IMR-90 (cell line): Measurements from ENCODE around the gene ZNF564. TPM values are rescaled to one million over a fixed set of nuclear protein-coding genes. Genes with fewer than 3 reads are reported as not detected.

Experiments used
- ATAC-seq: fragments of 200-7000 bp; cut with Tn5 transposase; 2 replicates; pipeline ENCODE4 v1.9.1; 2020; ENCODE audit warnings: low read depth, mild to moderate bottlenecking, moderate library complexity
- BruUV-seq: library from RNA; stranded (reverse); fragments of 400-500 nt; replicated peaks from 2 replicates; lab custom pipeline; 2021; lab: Mats Ljungman, UMichigan
- CTCF ChIA-PET: fragments of 300-600 bp; formaldehyde crosslinking; extraction: SDS; loops from one replicate; lab custom pipeline; 2021; ENCODE audit warnings: antibody characterized with exemption; lab: Yijun Ruan, JAX
- POLR2A ChIA-PET: fragments of 300-600 bp; sonication (Branson Sonifier 250); formaldehyde crosslinking; loops from one replicate; lab custom pipeline; 2022; ENCODE audit warnings: antibody characterized with exemption; ENCODE audit not compliant: unreplicated experiment; lab: Charles Lee
- DNase-seq: peaks from one replicate; pipeline ENCODE4 v3.0.0; 2013
- H2AFZ ChIP-seq: replicated peaks from 2 replicates; pipeline ENCODE3; 2013; ENCODE audit warnings: low read length, mild to moderate bottlenecking; ENCODE audit not compliant: poor library complexity
- H2AK5ac ChIP-seq: 2 replicates; pipeline ENCODE4 v1.6.1; 2013; ENCODE audit warnings: low read depth, low read length, inconsistent platforms
- H2AK9ac ChIP-seq: replicated peaks from 2 replicates; pipeline ENCODE3; 2013; ENCODE audit warnings: mild to moderate bottlenecking, low read depth, low read length, moderate library complexity; ENCODE audit not compliant: poor library complexity
- H2BK120ac ChIP-seq: 2 replicates; pipeline ENCODE4 v1.6.1; 2013; ENCODE audit warnings: low read depth, low read length, inconsistent platforms
- H2BK15ac ChIP-seq: 3 replicates; pipeline ENCODE4 v1.6.1; 2013; ENCODE audit warnings: low read depth, low read length, inconsistent platforms
- H2BK20ac ChIP-seq: 2 replicates; pipeline ENCODE4 v1.6.1; 2013; ENCODE audit warnings: low read depth, mild to moderate bottlenecking, inconsistent platforms, low read length, moderate library complexity
- H2BK5ac ChIP-seq: 2 replicates; pipeline ENCODE4 v1.6.1; 2013; ENCODE audit warnings: mild to moderate bottlenecking, low read depth, low read length, inconsistent platforms; ENCODE audit not compliant: poor library complexity, severe bottlenecking
- H3K14ac ChIP-seq: replicated peaks from 2 replicates; pipeline ENCODE4 v1.6.1; 2013; ENCODE audit warnings: low read depth, low read length, inconsistent platforms
- H3K18ac ChIP-seq: 2 replicates; pipeline ENCODE4 v1.6.1; 2013; ENCODE audit warnings: low read depth, low read length, control low read depth
- H3K23ac ChIP-seq: 2 replicates; pipeline ENCODE4 v1.6.1; 2013; ENCODE audit warnings: low read depth, low read length, inconsistent platforms
- H3K27ac ChIP-seq: 2 replicates; pipeline ENCODE4 v1.5.1; 2013; ENCODE audit warnings: mild to moderate bottlenecking, control low read depth, low read length; ENCODE audit not compliant: insufficient read depth
- H3K27me3 ChIP-seq: 2 replicates; pipeline ENCODE4 v1.6.1; 2013; ENCODE audit warnings: low read length; ENCODE audit not compliant: control insufficient read depth, insufficient read depth
- H3K36me3 ChIP-seq: 2 replicates; pipeline ENCODE4 v1.6.1; 2013; ENCODE audit warnings: low read length, mixed read lengths; ENCODE audit not compliant: control insufficient read depth, insufficient read depth
- H3K4ac ChIP-seq: 2 replicates; pipeline ENCODE4 v1.6.1; 2013; ENCODE audit warnings: low read depth, low read length, inconsistent platforms
- H3K4me1 ChIP-seq: 2 replicates; pipeline ENCODE4 v1.6.1; 2013; ENCODE audit warnings: low read length, mixed read lengths; ENCODE audit not compliant: control insufficient read depth, insufficient read depth
- H3K4me2 ChIP-seq: 2 replicates; pipeline ENCODE4 v1.6.1; 2013; ENCODE audit warnings: low read depth, mild to moderate bottlenecking, control low read depth, low read length, moderate library complexity
- H3K4me3 ChIP-seq: 2 replicates; pipeline ENCODE4 v1.5.1; 2013; ENCODE audit warnings: low read depth, mild to moderate bottlenecking, control low read depth, low read length, moderate library complexity; ENCODE audit not compliant: insufficient read depth
- H3K56ac ChIP-seq: 2 replicates; pipeline ENCODE4 v1.6.1; 2013; ENCODE audit warnings: low read length, inconsistent platforms; ENCODE audit not compliant: insufficient read depth; ENCODE audit errors: extremely low read depth
- H3K79me1 ChIP-seq, 2 experiments: 2 replicates each; pipeline ENCODE4 v1.6.1; 2013; ENCODE audit warnings: low read length in 2 of 2, inconsistent platforms in 1 of 2, low read depth in 1 of 2
- H3K9ac ChIP-seq: 2 replicates; pipeline ENCODE4 v1.6.1; 2013; ENCODE audit warnings: low read depth, low read length, control low read depth
- H3K9me1 ChIP-seq: 2 replicates; pipeline ENCODE4 v1.6.1; 2013; ENCODE audit warnings: low read length, inconsistent platforms; ENCODE audit not compliant: insufficient read depth
- H3K9me3 ChIP-seq: 2 replicates; pipeline ENCODE4 v1.6.1; 2013; ENCODE audit warnings: low read length; ENCODE audit not compliant: control insufficient read depth, insufficient read depth
- H4K20me1 ChIP-seq: 2 replicates; pipeline ENCODE4 v1.6.1; 2013; ENCODE audit warnings: low read length, inconsistent platforms; ENCODE audit not compliant: insufficient read depth
- H4K5ac ChIP-seq: 2 replicates; pipeline ENCODE4 v1.6.1; 2013; ENCODE audit warnings: mild to moderate bottlenecking, low read depth, low read length, control low read depth
- H4K8ac ChIP-seq, 2 experiments: 2 replicates each; pipeline ENCODE4 v1.6.1; 2013; ENCODE audit warnings: low read depth in 2 of 2, low read length in 2 of 2, control low read depth in 1 of 2, inconsistent platforms in 1 of 2
- H4K91ac ChIP-seq: 2 replicates; pipeline ENCODE4 v1.6.1; 2013; ENCODE audit warnings: low read depth, low read length, inconsistent platforms; ENCODE audit not compliant: insufficient read depth
- BHLHE40 ChIP-seq: fragments of 150-350 bp; IDR thresholded peaks from 2 replicates; pipeline ENCODE4 v1.6.1; 2016; ENCODE audit warnings: mild to moderate bottlenecking, low read depth, low read length
- CEBPB ChIP-seq: IDR thresholded peaks from 2 replicates; pipeline ENCODE4 v1.6.1; 2012; ENCODE audit warnings: low read depth, low read length, improper control_type of control experiment
- CTCF ChIP-seq: conservative IDR thresholded peaks from 2 replicates; pipeline ENCODE4 v1.5.1; 2012; ENCODE audit warnings: mild to moderate bottlenecking, low read depth, low read length, improper control_type of control experiment
- FOS ChIP-seq: fragments of 150-350 bp; IDR thresholded peaks from 2 replicates; pipeline ENCODE4 v1.6.1; 2016; ENCODE audit warnings: low read depth, low read length
- MAFK ChIP-seq: IDR thresholded peaks from 2 replicates; pipeline ENCODE4 v1.6.1; 2012; ENCODE audit warnings: low read depth, low read length, improper control_type of control experiment
- MAZ ChIP-seq: IDR thresholded peaks from 2 replicates; pipeline ENCODE4 v1.6.1; 2012; ENCODE audit warnings: low read depth, mild to moderate bottlenecking, low read length, improper control_type of control experiment, moderate library complexity, borderline replicate concordance
- MXI1 ChIP-seq: IDR thresholded peaks from 2 replicates; pipeline ENCODE4 v1.6.1; 2012; ENCODE audit warnings: low read depth, mild to moderate bottlenecking, low read length, moderate library complexity, borderline replicate concordance
- POLR2A ChIP-seq: IDR thresholded peaks from 2 replicates; pipeline ENCODE4 v1.6.1; 2012; ENCODE audit warnings: mild to moderate bottlenecking, low read depth, low read length
- RCOR1 ChIP-seq: IDR thresholded peaks from 2 replicates; pipeline ENCODE4 v1.6.1; 2012; ENCODE audit warnings: mild to moderate bottlenecking, low read length, improper control_type of control experiment; ENCODE audit not compliant: insufficient replicate concordance
- RFX5 ChIP-seq: IDR thresholded peaks from 2 replicates; pipeline ENCODE4 v1.8.0; 2012; ENCODE audit warnings: low read depth, mild to moderate bottlenecking, low read length, moderate library complexity
- SMC3 ChIP-seq: fragments of 150-350 bp; IDR thresholded peaks from 2 replicates; pipeline ENCODE4 v1.6.1; 2016; ENCODE audit warnings: low read depth, mild to moderate bottlenecking, antibody characterized with exemption, low read length, moderate library complexity
- WGBS, 2 experiments: methylation state at CpG; one replicate each; pipeline versions ENCODE4 v1.1.5 to v1.1.7; 2013; ENCODE audit warnings: missing lambda C conversion rate in 2 of 2; ENCODE audit not compliant: insufficient read length in 1 of 2; ENCODE audit errors: extremely low coverage in 2 of 2; 5-methylcytosine and 5-hydroxymethylcytosine counted together
- dilution Hi-C: fragments of 300-500 bp; cut with HindIII; formaldehyde crosslinking; loops from one replicate; pipeline ENCODE4 v1.14.3; 2018; ENCODE audit warnings: low sequenced_read_pairs; ENCODE audit not compliant: unreplicated experiment
- in situ Hi-C: fragments of 300-500 bp; cut with MboI; formaldehyde crosslinking; loops from 3 replicates; pipeline ENCODE4 v1.14.3; 2019; ENCODE audit warnings: low sequenced_read_pairs, inconsistent platforms, mixed read lengths
- intact Hi-C: fragments of 100-400 bp; cut with micrococcal nuclease; formaldehyde crosslinking; loops from 2 replicates; pipeline ENCODE4 v1.10.0; 2022
- polyA plus RNA-seq, 3 experiments: library from polyadenylated mRNA; depleted of rRNA; stranded (reverse); fragments of >200 nt; gene quantifications; 2 replicates each; pipeline ENCODE4 v1.2.3, GENCODE V29; 2012; ENCODE audit warnings: low replicate concordance in 1 of 3
- total RNA-seq: library from RNA; depleted of rRNA; stranded (reverse); fragments of >200 nt; gene quantifications from 2 replicates; pipeline ENCODE4 v1.2.3, GENCODE V29; 2012
- TF ChIP-seq, protein P1 (sequence below): fragments of 150-350 bp; IDR thresholded peaks from 2 replicates; pipeline ENCODE4 v1.6.1; 2016; ENCODE audit warnings: low read depth, mild to moderate bottlenecking, low read length, moderate library complexity, borderline replicate concordance
- TF ChIP-seq, protein P2 (sequence below): fragments of 150-350 bp; IDR thresholded peaks from 2 replicates; pipeline ENCODE4 v1.6.1; 2017; ENCODE audit warnings: mild to moderate bottlenecking, antibody characterized with exemption, low read length, low read depth

The ZNF564 gene
- total and polyA plus RNA-seq, 2 of the 4 experiments (the other 2 are of a cell fraction) = 1.5 to 6.3 TPM

GRCh38 chr19:12551060-12551832, at the start of gene ZNF564 (continued):
- TF ChIP-seq, protein P1, sequence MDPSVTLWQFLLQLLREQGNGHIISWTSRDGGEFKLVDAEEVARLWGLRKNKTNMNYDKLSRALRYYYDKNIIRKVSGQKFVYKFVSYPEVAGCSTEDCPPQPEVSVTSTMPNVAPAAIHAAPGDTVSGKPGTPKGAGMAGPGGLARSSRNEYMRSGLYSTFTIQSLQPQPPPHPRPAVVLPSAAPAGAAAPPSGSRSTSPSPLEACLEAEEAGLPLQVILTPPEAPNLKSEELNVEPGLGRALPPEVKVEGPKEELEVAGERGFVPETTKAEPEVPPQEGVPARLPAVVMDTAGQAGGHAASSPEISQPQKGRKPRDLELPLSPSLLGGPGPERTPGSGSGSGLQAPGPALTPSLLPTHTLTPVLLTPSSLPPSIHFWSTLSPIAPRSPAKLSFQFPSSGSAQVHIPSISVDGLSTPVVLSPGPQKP = no peak
- no peak for TF ChIP-seq BHLHE40

DNA sequence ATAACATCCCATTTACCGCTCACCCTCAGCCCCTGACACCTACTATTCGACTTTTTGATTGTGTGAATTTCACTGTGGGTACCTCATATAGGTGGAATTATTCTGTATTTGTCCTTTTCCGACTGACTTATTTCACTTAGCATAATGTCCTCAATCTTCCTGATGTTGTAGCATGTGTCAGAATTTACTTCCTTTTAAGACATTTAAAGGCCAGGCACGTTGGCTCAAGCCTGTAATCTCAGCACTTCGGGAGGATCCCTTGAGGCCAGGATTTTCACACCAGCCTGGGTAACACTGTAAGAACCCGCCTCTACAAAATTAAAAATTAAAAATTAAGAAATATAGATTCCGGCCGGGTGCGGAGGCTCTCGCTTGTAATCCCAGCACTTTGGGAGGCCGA, 46.3 kb upstream of the ZNF564 start:
- H4K8ac ChIP-seq = no peak overlapping the region
- DNase-seq (no peak), ATAC-seq (no peak)
- H2BK120ac ChIP-seq = no peak overlapping the region
- CTCF ChIA-PET = no interaction called here
- POLR2A ChIA-PET = no interaction called here
- H2BK5ac ChIP-seq = no peak overlapping the region
- H3K27ac ChIP-seq = no peak overlapping the region
- dilution Hi-C loops (no loop called here), intact Hi-C loops (no loop called here), in situ Hi-C loops (no loop called here)
- no peaks in the 10 kb centered on the region; the same call in 1 of the 2 replicates for H4K20me1 ChIP-seq
- no peaks in the 10 kb centered on the region for H3K9me1 ChIP-seq
- H2BK20ac ChIP-seq = no peak overlapping the region
- H2AK9ac ChIP-seq = no peak overlapping the region
- H4K91ac ChIP-seq = no peak overlapping the region
- H2AK5ac ChIP-seq = no peak overlapping the region
- H3K9ac ChIP-seq = no peak overlapping the region
- H3K27me3 ChIP-seq = no peaks in the 10 kb centered on the region
- H3K4me1 ChIP-seq = no peaks in the 10 kb centered on the region
- no peaks in the 10 kb centered on the region; a peak in 3 of 4 replicates for H3K79me1 ChIP-seq
- no peak overlapping the region for H3K56ac ChIP-seq
- no peak overlapping the region for H2BK15ac ChIP-seq
- no CpG with 5 or more reads among the region's 11 CpGs for WGBS, 2 experiments
- no peak overlapping the region for H3K18ac ChIP-seq
- no peak overlapping the region for H2AFZ ChIP-seq
- H3K4me3 ChIP-seq = no peak overlapping the region
- H4K5ac ChIP-seq = no peak overlapping the region
- no peaks in the 10 kb centered on the region for H3K9me3 ChIP-seq
- H3K4ac ChIP-seq = no peak overlapping the region
- no TSS peak for BruUV-seq
- peaks cover 17% of the 10 kb centered on the region; the same call in 1 of the 2 replicates for H3K36me3 ChIP-seq
- no peak overlapping the region for H3K4me2 ChIP-seq
- H3K23ac ChIP-seq = no peak overlapping the region
- no peak overlapping the region for H3K14ac ChIP-seq
- TF ChIP-seq FOS (no peak), RFX5 (no peak), BHLHE40 (no peak), MXI1 (no peak), CTCF (no peak), MAZ (no peak), RCOR1 (no peak), POLR2A (no peak), MAFK (no peak), SMC3 (no peak), CEBPB (no peak)
- TF ChIP-seq, protein P2, sequence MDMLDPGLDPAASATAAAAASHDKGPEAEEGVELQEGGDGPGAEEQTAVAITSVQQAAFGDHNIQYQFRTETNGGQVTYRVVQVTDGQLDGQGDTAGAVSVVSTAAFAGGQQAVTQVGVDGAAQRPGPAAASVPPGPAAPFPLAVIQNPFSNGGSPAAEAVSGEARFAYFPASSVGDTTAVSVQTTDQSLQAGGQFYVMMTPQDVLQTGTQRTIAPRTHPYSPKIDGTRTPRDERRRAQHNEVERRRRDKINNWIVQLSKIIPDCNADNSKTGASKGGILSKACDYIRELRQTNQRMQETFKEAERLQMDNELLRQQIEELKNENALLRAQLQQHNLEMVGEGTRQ = no peak
